Suppressor macrophage treated with lipopolysaccharide for 4 hours (primary cell): ENCODE results near the gene SHISAL2B.
"Not testable (repeated sequence)": the region's sequence is repeated elsewhere in the genome, so short reads cannot be mapped to it uniquely, and the experiment has no call there.

Experiments used
- DNase-seq: peaks from one replicate; pipeline ENCODE4 v3.0.0-alpha.2; 2020

SHISAL2B gene

DNA sequence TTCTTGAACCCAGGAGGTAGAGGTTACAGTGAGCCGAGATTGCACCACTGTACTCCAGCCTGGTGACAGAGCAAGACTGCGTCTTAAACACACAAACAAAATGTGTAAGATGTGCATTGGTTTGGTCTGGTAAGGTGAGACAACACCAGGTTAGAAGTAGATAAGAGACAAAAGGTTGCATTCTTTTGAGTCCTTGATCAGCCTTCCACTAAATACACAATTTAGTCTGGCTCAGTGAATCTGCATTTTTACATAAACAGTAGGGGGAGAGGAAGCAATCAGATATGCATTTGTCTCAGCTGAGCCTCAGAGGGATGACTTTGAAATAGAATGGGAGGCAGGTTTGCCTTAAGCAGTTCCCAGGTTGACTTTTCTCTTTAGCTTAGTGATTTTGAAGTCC is 15.8 kb downstream of the SHISAL2B start:
- not testable (repeated sequence) for DNase-seq

DNA sequence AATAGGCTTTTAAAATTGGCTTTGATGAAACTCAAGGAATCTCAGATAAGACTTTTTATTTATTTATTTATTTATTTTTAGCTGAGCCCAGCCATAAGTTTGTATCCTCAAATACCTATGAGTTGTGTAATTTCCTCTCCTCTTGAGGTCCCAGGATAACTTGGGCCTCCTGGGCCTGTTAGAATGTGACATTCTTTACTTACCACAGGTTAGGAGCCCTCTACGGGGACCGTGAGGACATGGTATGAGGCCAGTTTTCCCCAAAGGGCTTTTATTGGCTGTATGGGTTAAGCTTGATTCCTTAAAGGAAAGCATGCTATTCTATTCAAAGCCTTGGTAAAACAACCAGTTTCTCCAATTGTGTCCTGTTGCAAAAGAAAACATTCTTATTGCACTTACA is 16.9 kb downstream of the SHISAL2B start:
- DNase-seq = no peak

DNA sequence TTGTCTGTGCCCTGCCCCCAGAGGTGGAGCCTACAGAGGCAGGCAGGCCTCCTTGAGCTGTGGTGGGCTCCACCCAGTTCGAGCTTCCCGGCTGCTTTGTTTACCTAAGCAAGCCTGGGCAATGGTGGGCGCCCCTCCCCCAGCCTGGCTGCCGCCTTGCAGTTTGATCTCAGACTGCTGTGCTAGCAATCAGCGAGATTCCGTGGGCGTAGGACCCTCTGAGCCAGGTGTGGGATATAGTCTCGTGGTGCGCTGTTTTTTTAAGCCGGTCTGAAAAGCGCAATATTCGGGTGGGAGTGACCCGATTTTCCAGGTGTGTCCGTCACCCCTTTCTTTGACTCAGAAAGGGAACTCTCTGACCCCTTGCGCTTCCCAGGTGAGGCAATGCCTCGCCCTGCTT is 24.2 kb downstream of the SHISAL2B start:
- DNase-seq = not testable (repeated sequence)

DNA sequence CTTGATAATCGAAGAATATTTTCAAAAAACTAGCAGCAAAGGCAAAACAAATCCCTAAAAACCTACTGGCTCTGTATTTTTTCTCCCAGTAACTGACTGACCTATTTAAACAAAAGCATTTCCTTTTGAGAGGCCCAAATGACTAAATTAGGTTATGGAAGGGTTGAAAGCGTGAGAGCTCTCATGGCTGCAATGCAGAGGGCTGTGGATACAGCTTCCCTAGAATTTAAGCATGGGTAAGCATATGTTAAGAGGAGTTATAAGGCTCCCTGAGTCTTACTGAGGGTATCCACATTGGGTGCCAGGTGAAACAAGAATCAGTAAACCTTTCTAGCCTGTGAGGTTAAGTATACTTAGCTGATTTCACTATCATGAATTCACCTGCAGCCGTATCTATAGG is 32.3 kb downstream of the SHISAL2B start:
- DNase-seq = no peak

DNA sequence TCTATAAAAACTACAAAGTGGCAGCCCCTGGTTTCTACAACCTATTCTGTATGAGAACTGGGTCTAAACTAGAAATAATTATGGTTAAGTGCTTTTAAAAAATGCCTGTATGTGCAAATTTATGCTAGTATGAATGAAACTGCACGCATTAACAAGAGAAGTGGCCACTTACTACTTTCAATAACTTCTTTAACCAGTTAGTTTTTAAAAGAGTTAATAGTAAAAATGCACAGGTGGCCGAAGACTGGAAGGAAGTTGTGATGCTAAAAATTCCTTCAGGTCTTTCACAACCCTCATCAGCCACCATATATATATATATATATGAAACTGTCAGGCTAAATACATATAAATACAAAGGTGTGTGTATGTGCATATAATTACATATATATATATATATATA is 36.8 kb downstream of the SHISAL2B start:
- DNase-seq = no peak

DNA sequence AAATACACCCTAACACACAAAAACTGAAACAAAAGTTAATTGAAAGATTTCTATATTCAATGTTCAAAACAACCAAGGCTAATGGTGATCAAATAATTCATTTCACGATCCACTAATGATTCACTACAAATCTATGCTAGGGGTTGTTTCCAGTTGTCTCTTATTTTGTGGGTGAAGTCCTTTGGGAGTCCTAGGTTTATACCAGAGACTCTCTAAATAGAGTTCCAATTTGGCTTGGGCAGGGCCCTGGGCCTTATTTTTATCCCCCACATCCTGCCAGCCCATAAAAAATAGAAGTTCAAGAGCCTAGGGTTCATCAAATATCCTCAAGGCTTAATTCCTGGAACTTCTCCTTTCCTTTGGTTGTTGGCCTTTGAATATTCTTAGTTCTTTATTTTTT is 52.1 kb downstream of the SHISAL2B start:
- no peak for DNase-seq

DNA sequence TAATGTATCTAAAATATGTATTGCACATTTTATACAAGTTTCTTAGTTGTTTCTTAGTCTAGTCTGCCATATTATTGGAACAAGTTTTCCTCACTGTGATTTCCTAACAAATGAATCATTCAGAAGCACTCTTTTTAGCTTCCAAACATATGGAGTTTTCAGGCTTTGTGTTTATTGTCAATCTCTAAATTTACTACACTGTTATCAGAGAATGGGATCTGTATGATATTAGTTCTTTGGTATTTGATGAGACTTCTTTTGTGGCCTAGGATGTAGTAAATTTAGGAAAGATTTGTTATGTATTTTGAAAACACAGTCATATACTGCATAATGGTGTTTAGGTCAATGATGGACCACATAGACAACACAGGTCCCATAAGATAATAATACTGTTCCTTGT is 52.5 kb downstream of the SHISAL2B start:
- DNase-seq = no peak

DNA sequence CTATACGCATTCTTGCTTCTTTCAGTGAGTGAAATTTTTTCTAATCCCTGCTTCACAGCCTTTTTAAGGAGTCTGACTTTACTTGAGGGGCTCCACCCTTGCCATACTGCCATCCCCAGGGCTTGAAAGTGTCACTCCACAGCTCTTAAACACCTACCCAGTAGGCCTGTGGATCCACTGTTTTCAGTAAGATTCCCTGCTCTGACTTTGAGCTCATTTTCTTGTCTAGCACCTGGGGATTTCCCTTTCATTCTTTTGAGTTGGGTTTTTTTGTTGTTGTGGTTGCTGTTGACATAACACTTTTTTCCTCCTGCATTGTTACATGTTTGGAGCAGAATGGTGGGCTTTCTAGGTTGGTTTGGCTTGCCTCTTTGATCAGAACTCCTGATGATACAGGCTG is 54.6 kb downstream of the SHISAL2B start:
- DNase-seq = no peak

DNA sequence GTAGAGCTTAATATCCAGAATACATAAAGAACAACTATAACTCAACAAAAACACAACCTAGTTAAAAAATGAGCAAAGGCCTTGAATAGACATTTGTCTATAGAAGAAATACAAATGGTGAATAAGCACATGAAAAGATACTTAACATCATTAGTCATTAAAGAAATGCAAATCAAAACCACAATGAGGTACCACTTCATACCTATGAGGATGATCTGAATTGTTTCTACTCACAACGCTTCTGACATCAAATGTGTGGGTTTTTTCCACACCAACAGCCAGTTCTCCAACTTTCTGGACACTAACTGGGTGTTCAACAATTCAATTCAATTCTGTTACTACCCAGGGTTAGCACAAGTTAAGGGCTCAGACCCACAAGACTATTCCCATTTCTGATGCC is 56.1 kb downstream of the SHISAL2B start:
- DNase-seq = no peak

DNA sequence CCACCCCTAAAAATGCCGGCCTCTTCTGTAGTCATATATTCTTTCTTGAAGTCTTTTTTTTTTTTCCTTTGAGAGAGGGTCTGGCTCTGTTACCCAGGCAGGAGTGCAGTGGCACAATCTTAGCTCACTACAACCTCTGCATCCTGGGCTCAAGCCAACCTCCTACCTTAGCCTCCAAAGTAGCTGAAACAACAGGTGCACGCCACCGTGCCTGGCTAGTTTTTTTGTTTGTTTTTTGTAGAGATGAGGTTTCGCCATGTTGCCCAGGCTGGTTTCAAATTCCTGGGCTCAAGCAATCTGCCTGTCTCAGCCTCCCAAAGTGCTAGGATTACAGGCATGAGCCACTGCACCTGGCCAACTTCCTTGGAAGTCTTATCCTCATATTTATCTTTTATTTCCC is 59.1 kb downstream of the SHISAL2B start:
- no peak for DNase-seq

DNA sequence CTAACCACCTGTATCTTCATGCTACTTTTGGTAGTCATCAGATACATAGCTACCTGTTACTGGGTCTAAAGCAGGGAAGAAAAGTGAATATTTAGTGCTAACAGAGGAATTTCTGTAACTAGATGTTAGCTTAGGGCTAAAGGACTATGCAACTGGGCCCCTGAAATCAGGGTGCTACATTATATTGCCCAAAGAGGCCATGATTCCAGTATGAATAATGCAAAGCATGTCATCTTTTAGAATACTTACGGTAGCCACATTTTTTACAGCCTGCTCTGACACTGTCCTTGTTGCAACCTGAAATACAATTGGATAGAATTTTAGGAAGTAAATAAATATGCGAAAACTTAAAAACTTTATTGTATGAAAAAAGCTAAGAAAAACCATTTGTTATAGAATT is 63.8 kb downstream of the SHISAL2B start:
- no peak for DNase-seq

DNA sequence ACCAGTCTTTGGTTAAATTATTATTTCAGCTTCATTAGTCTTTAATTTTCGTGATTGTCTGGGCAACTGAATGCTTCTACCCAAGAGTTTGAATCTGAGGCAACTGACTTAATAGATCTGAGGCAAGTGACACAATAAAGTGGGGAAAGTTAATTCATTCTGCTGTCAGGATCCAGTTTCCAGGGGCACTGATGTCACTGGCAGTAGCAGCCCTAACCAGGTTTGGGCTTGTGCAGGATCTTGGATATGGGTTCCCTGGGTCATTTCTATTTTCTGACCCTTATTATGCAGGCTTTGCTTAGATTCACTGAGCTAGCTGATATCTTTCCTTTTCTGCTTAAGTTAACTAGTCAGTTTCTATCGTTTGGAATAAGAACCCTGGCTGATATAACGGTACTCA is 68.6 kb downstream of the SHISAL2B start:
- no peak for DNase-seq

DNA sequence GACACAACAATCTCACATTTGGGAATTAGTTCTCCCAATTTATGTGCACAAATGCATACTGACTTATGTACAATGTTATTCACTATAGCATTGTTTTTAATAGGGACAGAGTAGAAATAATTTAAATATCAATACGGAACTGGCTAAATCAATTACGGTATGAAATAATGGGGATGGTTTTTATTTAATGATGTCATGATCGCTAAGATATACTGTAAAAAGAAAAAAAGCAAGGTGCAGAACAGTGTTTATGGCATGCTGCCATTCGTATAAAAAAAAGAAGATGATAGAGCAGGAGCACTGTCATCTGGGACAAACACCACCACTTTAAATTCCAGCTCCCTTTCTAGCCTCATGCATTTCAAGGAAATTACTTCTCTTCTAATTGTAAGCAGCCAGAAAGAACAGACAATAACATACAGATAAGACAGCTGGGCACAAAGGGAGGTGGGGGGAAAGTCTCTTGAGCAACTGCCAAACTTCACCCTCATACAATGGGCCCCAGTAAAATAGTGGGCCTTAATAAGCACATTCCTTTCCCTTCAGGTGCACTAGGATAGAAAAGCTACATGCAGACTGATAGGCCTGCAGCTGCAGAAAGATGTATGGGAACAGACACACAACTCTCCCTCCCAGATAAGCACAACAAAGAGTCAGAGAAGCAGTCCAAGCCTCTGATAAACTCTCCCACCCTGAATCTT is 69.8 kb downstream of the SHISAL2B start:
- DNase-seq = no peak

DNA sequence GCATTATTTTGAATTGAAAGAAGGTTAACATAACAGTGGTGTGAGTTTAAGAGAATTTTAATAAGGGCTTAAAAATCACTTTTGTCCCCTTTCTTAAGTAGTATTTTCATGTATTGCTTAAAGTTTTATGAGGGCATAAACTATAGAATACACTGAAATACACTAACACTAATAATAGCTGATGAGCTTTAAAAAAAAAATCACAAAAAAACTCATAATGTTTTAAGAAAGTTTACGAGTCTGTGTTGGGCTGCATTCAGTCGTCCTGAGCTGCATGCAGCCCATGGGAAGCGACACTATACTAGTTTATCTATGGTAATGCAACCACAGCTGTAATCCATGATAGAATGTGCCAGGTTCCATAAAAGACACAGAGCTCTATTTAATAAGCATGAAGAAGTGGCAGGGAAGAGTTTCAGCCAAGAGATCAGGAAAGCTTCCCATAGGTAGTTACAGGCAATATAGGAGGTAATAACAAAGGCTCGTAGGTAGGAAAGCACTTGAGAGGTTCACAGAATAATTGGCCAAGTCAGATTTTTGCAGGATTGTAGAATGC is 73.7 kb downstream of the SHISAL2B start:
- DNase-seq = no peak

DNA sequence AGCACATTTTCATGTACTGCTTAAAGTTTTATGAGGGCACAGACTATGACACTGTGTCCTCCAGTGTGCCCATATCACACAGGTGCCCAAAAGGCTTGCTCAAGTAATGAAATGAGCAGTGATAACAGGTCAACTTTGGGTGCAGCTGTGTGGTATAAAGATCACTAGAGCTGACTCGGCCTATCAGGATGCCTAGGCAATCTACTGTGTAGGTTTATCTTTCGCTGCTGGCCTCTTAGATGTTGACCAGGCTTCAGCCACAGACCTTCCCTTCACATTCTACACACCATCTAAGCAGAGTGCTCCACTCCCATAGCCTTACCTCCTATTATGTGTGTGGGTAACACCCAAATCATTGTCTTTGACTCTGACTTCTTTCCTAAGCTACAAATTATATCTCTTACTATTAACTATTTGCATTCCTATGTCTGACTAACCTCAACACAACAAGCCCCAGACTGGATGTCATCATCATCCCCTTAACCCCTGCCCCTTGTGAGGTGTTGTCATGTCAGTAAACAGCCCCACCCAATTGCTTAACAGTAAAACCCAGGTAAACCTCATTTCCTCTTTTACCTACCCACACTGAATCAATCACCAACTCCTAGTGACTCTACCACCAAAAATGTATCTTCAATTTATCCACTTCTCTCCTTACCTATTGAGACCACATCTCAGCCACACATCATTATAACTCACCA is 75.7 kb downstream of the SHISAL2B start:
- no peak for DNase-seq

DNA sequence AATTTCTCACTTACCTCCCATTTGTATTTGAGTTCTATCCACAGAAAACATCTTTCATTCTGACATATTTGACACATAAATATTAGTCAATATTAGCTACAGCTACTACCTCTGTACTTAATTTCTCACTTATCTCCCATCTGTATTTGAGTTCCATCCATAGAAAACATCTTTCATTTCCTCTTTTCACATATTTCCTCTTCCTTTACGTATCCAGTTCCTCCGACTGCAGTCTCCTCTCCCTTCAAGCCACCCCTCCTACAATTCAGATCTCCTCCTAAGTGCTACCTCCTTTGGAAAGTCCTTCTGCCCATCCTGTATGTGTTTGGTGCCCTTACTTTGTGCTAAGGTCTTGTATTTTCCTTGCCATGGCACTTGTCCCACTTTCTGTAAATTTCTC is 76.6 kb downstream of the SHISAL2B start:
- peak; percentile 40 for DNase-seq
